Nephron progenitor cell (in vitro differentiated cells): ENCODE results near the gene LIPA.

Source experiments
- DNase-seq: peaks from one replicate; pipeline ENCODE4 v3.0.0; 2021
- H3K27ac Mint-ChIP-seq: 2 replicates; pipeline ENCODE4 v1.8.0; 2021; ENCODE audit warnings: mild to moderate bottlenecking, moderate library complexity, mixed read lengths
- H3K27me3 Mint-ChIP-seq: 2 replicates; pipeline ENCODE4 v1.8.0; 2021; ENCODE audit warnings: mild to moderate bottlenecking, low read depth, mixed read lengths; ENCODE audit not compliant: poor library complexity
- H3K36me3 Mint-ChIP-seq: 2 replicates; pipeline ENCODE4 v1.8.0; 2021; ENCODE audit warnings: low read depth, mixed read lengths
- H3K4me1 Mint-ChIP-seq: 2 replicates; pipeline ENCODE4 v1.8.0; 2021; ENCODE audit warnings: mixed read lengths
- H3K4me3 Mint-ChIP-seq: 2 replicates; pipeline ENCODE4 v1.8.0; 2021; ENCODE audit warnings: mild to moderate bottlenecking, moderate library complexity, mixed read lengths
- H3K9me3 Mint-ChIP-seq: 2 replicates; pipeline ENCODE4 v1.8.0; 2021; ENCODE audit warnings: mild to moderate bottlenecking, moderate library complexity, mixed read lengths
- TF ChIP-seq, protein P1 (sequence below): fragments of 200-600 bp; sonication (generic); IDR thresholded peaks from 2 replicates; pipeline ENCODE4 v1.5.0; 2021; ENCODE audit warnings: antibody characterized with exemption

The LIPA gene

DNA sequence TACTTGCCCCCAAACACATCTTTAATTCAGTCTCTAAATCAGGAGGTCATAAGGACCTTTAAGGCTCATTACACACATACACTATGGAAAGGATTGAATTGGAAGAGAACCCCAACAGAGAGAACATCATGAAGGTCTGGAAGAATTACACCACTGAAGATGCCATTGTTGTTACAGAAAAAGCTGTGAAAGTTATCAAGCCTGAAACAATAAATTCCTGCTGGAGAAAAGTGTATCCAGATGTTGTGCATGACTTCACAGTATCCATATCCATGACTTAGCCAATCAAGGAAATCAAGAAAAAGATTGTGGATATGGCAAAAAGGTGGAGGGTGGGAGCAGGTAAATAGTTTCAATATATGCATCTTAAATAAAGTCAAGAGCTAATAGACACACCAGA lies 13.7 kb downstream of the LIPA start:
- Mint-ChIP-seq H3K27ac (no peak overlapping the region), H3K36me3 (no peaks in the 10 kb centered on the region), H3K4me1 (peaks cover 18% of the 10 kb centered on the region), H3K4me3 (no peak overlapping the region), H3K9me3 (no peaks in the 10 kb centered on the region), H3K27me3 (no peaks in the 10 kb centered on the region)
- no peak for DNase-seq
- TF ChIP-seq, protein P1, sequence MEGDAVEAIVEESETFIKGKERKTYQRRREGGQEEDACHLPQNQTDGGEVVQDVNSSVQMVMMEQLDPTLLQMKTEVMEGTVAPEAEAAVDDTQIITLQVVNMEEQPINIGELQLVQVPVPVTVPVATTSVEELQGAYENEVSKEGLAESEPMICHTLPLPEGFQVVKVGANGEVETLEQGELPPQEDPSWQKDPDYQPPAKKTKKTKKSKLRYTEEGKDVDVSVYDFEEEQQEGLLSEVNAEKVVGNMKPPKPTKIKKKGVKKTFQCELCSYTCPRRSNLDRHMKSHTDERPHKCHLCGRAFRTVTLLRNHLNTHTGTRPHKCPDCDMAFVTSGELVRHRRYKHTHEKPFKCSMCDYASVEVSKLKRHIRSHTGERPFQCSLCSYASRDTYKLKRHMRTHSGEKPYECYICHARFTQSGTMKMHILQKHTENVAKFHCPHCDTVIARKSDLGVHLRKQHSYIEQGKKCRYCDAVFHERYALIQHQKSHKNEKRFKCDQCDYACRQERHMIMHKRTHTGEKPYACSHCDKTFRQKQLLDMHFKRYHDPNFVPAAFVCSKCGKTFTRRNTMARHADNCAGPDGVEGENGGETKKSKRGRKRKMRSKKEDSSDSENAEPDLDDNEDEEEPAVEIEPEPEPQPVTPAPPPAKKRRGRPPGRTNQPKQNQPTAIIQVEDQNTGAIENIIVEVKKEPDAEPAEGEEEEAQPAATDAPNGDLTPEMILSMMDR = no peak

DNA sequence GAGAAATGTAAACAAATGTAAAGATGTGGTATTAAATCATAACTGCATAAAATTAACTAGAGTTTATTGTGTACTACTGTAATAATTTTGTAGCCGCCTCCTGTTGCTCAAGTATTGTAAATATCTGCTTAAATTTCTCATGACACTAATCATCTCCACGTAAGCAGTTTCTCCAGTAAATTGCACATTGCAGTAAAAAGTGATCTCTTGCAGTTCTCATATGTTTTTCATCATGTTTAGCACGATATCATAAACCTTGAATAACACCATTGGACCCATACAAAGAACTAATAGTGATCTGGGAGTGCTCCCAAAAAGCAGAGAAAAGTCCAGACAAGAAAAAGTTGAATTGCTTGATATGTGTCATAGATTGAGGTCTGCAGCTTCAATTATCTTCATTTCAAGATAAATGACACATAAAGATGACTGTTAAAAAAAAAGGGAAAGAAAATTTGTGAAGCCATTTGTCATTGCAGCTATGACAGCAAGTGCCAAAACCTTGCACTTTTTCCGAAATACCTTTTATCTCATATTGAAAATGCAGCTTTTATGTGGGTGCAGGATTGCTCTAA lies 15.3 kb downstream of the LIPA start:
- Mint-ChIP-seq H3K4me1 (peaks cover 9% of the 10 kb centered on the region), H3K27me3 (no peaks in the 10 kb centered on the region), H3K9me3 (no peaks in the 10 kb centered on the region), H3K4me3 (no peak overlapping the region), H3K27ac (no peak overlapping the region), H3K36me3 (no peaks in the 10 kb centered on the region)
- TF ChIP-seq, protein P1 = no peak
- DNase-seq = no peak

DNA sequence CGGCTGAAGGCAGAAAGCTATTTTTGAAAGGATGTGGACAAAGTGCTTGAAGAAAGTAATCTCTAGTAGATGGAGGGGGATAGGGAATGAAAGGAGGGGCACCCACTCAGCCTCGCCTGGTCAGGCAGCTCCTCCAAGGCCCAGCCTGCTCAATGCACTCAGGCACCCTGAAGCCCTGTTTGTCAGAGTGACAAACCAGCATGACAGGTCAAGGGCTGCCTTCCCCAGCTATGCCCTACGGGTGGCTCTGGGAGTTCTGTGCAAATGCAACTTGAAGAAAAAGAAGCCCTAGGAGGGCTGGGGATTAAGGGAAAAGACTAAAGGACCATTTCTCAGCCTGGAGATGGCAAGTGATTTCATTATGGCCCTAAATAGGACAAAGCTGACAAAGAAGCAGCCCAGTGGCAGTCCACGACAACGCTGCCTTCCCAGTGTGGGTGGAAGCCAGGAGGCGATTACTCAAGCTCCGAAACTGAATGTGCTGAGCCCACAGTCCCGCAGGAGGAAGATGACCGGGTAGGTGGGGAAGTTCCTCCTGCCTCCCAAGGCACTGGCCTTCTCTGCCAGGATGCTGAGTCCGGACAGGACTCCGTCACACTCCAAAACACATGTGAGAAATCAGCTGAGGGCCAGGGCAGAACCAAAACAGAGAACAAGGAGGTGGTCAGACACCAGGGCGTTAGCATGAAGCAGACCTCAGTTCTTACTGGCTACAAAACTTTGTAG lies 16.3 kb downstream of the LIPA start:
- Mint-ChIP-seq H3K4me3 (no peak overlapping the region), H3K36me3 (no peaks in the 10 kb centered on the region), H3K27ac (no peak overlapping the region)

DNA sequence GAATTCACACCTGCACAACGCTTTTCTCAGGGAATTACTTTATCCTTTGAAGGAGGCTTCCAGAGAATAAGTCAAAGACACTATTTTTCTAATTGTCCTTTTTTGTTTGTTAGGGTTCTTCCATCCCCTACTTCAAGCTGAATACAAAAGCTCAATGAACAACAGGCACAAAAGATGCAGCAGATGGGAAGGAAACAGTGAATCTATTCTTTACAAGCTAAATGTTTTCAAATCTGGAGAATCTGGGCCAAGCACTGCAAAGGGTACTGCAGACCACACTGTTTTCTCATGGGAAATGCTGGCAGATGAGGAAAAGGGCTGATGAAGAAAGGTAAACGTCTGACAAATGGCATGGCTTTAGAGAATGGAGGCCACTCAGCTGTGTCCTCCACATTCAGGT lies 18.5 kb downstream of the LIPA start:
- no peaks in the 10 kb centered on the region for H3K4me1 Mint-ChIP-seq
- peaks cover 8% of the 10 kb centered on the region for H3K36me3 Mint-ChIP-seq
- H3K9me3 Mint-ChIP-seq = peaks cover 12% of the 10 kb centered on the region
- H3K27me3 Mint-ChIP-seq = no peaks in the 10 kb centered on the region
- TF ChIP-seq, protein P1 = no peak
- no peak overlapping the region for H3K4me3 Mint-ChIP-seq
- no peak overlapping the region for H3K27ac Mint-ChIP-seq
- no peak for DNase-seq

More for the DNA sequence above, 16.3 kb downstream of the LIPA start:
- no peaks in the 10 kb centered on the region for H3K4me1 Mint-ChIP-seq
- TF ChIP-seq, protein P1 = no peak
- DNase-seq = no peak
- no peaks in the 10 kb centered on the region for H3K27me3 Mint-ChIP-seq
- no peaks in the 10 kb centered on the region for H3K9me3 Mint-ChIP-seq

GRCh38 chr10:89228962-89229361 lies 22.6 kb downstream of the LIPA start:
- no peak for DNase-seq
- TF ChIP-seq, protein P1 = no peak
- no peak overlapping the region for H3K4me3 Mint-ChIP-seq

GRCh38 chr10:89228146-89228545 lies 23.4 kb downstream of the LIPA start:
- H3K27ac Mint-ChIP-seq = no peak overlapping the region
- peaks cover 13% of the 10 kb centered on the region for H3K4me1 Mint-ChIP-seq
- H3K36me3 Mint-ChIP-seq = peaks cover 41% of the 10 kb centered on the region
- no peak overlapping the region for H3K4me3 Mint-ChIP-seq
- TF ChIP-seq, protein P1 = no peak
- no peak for DNase-seq
- H3K9me3 Mint-ChIP-seq = peaks cover 20% of the 10 kb centered on the region
- no peaks in the 10 kb centered on the region for H3K27me3 Mint-ChIP-seq

More at GRCh38 chr10:89228962-89229361, 22.6 kb downstream of the LIPA start:
- peaks cover 41% of the 10 kb centered on the region for H3K36me3 Mint-ChIP-seq
- no peaks in the 10 kb centered on the region for H3K27me3 Mint-ChIP-seq
- H3K9me3 Mint-ChIP-seq = peaks cover 20% of the 10 kb centered on the region
- peaks cover 13% of the 10 kb centered on the region for H3K4me1 Mint-ChIP-seq
- H3K27ac Mint-ChIP-seq = no peak overlapping the region
